HG02870 (cell line): ENCODE data around the gene CCDC181.
A peak's percentile ranks its signal among the peaks of the same experiment; 100 is the strongest.
"Not testable (repeated sequence)": the region's sequence is repeated elsewhere in the genome, so short reads cannot be mapped to it uniquely, and the experiment has no call there.

Experiments
- ATAC-seq: cut with Tn5 transposase; IDR thresholded peaks from one replicate; pipeline ENCODE4 v1.9.1; 2021; ENCODE audit warnings: mild to moderate bottlenecking, moderate library complexity; ENCODE audit not compliant: unreplicated experiment

The CCDC181 gene

GRCh38 chr1:169402578-169402977 lies 24.7 kb downstream of the CCDC181 start:
- not testable (repeated sequence) for ATAC-seq

GRCh38 chr1:169395955-169396354 lies 31.3 kb downstream of the CCDC181 start:
- no peak for ATAC-seq

- no peak for ATAC-seq
Observed at GRCh38 chr1:169392406-169392805, 34.9 kb downstream of the CCDC181 start.

DNA sequence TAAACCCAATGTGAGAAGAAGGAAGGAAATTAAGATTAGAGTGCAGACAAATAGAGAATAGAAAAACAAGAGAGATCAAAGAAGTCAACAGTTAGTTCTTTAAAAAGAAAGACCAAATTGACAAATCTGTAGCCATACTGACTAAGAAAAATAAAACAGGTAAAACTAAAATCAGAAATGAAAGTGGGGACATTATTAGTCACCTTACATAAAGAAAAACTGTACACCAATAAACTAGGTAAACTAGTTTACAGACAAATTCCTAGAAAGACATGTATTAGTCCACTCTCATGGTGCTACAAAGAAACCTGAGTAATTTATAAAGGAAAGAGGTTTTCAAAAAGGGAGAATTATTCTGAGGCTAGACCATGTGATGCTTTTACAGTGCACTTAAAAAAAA lies 37.0 kb downstream of the CCDC181 start:
- ATAC-seq = peak; percentile 95

DNA sequence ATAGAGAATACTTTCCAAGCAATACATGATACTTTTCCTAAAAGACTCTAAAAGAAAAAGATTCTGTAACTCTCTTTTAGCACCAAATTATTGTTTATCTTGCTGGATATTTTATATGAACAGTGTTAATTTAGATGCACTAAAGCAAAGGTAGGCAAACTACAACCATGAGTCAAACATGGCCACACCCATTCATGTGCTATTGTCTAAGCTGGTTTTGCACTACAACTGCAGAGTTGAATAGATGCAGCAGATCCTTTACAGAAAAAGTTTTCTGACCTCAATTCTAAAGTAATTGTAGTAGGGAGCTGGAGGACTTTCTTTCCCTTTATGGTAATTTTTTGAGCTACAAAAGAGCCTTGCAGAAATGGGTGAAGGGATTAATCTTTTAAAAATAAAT lies 39.9 kb downstream of the CCDC181 start:
- ATAC-seq = no peak

- no peak for ATAC-seq
Observed at GRCh38 chr1:169383449-169383848, 43.8 kb downstream of the CCDC181 start.

DNA sequence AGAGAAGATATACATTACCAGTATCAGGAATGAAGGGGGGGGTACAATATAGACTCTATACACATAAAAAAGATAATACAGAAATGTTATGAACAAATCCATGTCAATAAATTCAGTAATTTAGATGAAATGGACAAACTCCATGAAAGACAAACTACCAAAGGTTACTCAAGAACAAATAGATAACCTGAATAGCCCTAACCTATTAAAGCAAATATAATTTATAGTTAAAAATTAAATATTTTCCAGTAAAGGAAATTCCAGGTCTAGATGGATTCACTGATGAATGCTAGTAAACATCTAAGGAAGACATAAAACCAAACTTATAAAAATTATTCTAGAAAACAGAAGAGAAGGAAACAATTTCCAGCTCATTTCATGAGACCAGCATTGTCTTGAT lies 46.1 kb downstream of the CCDC181 start:
- no peak for ATAC-seq

- no peak for ATAC-seq
Observed at GRCh38 chr1:169371404-169371803, 55.9 kb downstream of the CCDC181 start.

DNA sequence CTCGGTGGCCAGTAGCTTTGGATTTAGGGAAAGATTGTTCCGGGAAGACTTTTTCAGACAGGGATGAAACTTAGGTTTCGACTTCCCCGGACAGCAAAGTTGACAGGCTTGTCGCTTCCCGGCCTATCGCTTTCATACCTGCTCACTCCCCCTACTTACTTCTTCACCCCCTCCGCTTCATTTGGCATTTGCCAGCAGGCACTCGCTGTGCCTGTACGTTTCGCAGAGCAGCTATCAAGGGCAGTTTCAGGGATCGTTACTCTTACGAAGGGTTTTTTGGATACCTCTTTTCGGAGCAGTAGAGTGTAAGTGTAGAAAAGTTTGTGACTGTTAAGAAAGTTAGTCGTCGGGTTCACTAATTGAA lies 58.9 kb downstream of the CCDC181 start:
- no peak for ATAC-seq

DNA sequence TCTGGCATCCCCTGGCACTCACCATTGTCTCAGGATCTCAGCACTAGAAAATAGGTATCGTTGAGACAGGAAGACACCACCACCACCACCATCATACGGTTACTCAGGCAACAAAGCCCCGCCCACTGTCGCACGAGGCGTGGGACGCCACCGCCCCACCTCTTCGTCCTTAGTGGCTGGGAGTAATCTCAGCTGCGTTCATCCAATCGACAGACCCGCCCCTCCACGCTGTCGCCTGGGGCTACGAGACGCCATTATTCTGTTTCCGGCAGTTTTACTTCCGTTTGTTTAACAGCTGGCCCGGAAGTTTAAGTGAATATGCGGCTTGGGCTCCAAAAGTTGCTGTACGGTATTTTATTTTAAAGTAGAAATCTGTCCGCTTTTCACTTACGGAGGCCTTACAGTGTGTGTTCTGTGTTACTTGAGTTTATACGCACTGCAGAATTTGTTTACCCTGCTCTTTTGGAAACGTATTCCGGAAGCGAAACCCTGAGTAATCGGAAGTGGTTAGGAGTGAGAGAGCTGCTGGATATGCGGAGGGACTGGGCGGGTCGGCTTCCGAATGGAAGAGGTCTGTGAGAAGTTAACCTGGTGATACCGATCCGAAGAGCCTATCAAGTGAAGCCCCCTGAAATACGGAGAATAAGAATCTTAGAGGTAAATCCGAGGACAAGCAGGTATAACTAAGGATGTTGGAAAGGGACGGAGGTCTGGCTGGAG lies 59.4 kb downstream of the CCDC181 start, which contains the start of the genes BLZF1 and NME7:
TSS of gene BLZF1 (plus strand) at position 510 of the 720 bp plus-strand sequence. CDS start 1,328 bp downstream, outside the sequence.
TSS of gene NME7 (minus strand) at position 112 of the 720 bp plus-strand sequence. CDS start at position 25, 87 bp downstream.
- peak; percentile 96 for ATAC-seq

GRCh38 chr1:169367096-169367685 lies 60.1 kb downstream of the CCDC181 start:
- ATAC-seq = no peak

DNA sequence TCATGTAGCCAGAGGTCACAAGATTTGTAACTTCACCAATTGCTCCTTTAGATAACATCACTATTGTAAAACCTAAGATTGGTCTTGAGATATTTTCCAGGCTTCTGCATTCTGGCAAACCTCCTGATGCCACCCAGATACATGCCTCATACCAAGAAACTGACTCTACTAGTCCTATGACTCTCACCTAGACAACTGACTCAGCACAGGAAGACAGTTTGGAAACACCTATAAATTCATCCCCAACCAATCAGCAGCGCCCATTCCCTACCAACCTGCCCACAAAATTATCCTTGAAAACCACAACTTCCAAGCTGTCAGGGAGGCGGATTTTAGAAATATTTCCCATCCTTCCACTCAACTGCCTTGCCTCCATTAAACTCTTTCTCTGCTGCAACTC lies 62.3 kb downstream of the CCDC181 start:
- no peak for ATAC-seq

DNA sequence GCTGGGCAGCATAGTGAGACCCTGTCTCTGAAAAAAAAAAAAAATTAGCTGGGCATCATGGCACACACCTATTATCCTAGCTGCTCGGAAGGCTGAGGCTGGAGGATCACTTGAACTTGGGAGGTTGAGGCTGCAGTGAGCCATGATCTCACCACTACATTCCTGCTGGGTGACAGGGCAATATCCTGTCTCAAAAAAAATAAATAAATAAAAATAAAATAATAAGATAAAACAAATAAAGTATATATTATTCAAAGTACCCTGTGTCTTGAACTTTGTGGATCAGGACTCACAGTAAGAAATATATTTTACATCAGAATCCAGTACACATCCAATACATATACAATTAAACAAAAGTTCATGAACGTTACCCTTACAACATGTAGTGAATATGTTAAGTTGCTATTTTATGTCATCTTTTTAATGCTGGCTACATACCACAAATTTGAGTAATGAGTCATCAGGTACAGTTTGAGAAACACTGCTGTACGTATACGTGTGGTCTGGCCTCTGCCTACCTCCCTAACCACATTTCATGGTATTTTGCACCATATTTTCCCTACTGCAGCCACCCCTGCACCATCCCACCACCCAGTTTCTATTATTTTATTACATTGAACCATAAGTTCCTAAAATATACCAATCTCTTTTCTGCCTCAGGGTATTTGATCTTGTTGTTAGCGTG lies 64.1 kb downstream of the CCDC181 start:
- peak; percentile 38 for ATAC-seq

- no peak for ATAC-seq
Observed at GRCh38 chr1:169361281-169361680, 66.0 kb downstream of the CCDC181 start.

GRCh38 chr1:169360415-169360814 lies 66.9 kb downstream of the CCDC181 start:
- no peak for ATAC-seq

- ATAC-seq = no peak
Observed at GRCh38 chr1:169348383-169349036, 78.8 kb downstream of the CCDC181 start.

DNA sequence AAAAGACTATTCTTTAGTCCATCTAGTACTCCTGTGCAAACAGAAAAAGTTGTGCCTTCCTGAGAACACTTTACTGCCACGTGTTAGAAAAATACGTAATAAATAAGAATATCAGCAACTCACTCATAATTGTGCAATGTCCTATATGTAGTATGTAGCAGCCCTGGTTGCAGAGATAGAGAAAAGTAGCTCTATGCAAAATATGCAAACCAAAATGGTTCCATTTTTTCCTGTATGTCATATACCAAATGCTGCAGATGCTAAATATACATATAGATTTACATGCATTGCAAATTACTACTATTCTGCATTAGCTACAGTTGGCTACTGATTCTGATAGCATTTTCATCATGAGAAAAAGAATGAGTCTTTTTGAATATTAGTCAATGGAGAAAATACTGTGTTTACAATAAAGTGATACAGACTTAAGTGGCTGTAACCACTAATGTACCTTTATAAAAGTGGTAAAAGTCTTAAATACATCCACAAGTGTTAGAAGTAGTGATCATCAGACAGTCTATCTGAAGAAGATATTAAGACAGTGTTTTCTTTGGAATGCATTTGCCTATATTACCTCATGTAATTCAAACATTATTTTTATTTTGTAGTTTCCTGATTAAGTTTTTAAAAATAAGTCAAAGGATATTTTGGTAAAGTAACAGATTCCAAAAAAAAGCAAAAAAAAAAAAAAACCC lies 79.4 kb downstream of the CCDC181 start:
- ATAC-seq = no peak

DNA sequence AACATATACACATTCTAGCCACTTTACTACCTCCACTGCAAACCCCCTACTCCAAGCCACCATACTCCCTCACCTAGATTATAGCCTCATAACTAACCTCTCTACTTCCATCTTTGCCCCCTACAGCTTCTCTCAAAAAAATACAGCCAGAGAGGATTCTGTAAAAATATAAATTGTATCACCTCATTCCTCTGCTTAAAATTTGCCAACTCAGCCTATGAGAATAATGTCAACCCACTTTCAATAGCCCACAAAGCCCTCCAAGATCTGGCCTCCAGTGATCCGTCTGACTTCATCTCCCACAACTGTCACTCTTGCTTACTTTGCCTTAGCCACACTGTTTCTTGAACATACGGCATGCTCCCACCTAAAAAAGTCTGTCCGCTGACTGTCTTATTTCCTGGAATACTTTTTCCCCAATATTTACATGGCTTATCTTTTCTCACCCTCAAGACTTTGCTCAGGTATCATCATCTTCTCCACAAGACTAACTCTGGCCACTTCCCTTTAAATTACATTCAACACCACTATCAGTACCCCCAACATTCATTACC lies 81.2 kb downstream of the CCDC181 start:
- ATAC-seq = no peak

DNA sequence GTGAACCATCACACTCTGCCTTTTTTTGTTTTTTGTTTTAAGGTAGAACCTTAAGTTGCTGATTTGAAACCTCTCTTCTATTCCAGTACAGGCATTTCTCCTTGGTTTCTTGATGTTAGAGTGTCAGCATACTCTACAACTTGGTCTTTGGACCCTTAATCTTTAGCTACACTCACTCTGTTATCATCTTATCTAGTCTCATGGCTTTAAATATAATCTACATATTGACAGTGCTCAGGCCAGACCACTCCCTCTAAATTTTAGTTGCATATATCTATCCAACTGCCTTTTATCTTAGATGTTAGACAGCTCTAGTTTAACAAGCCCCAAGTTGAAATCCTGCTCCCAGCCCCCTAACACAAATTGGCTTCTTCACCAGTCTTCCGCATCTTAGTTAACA lies 81.8 kb downstream of the CCDC181 start:
- no peak for ATAC-seq
